Vagina (tissue), 2 donors: ENCODE measurements around the gene STAT5B. TPM values are rescaled to one million over a fixed set of nuclear protein-coding genes. Genes with fewer than 3 reads are reported as not detected.

Source experiments
- DNase-seq, 2 donors: peaks; one replicate each; pipeline ENCODE4 v3.0.0-alpha.2; 2017; ENCODE audit errors: extremely low spot score in 2 of 2
- H3K27ac ChIP-seq: fragments of 200-600 bp; sonication (generic); one replicate; pipeline ENCODE4 v1.5.1; 2019
- H3K27me3 ChIP-seq: fragments of 200-600 bp; sonication (generic); one replicate; pipeline ENCODE4 v1.5.1; 2019
- H3K36me3 ChIP-seq, 2 donors: fragments of 200-600 bp; sonication (generic); one replicate each; pipeline ENCODE4 v1.5.1; 2017 to 2019
- H3K4me1 ChIP-seq: fragments of 200-600 bp; sonication (generic); one replicate; pipeline ENCODE4 v1.5.1; 2019
- H3K4me3 ChIP-seq, 2 donors: fragments of 200-600 bp; sonication (generic); 1 replicate in 1 of 2; 2 replicates in 1 of 2; pipeline ENCODE4 v1.5.1; 2016 to 2019
- H3K9me3 ChIP-seq: fragments of 200-600 bp; sonication (generic); one replicate; pipeline ENCODE4 v1.5.1; 2019
- POLR2A ChIP-seq, 2 donors: fragments of 450-650 bp; IDR thresholded peaks; one replicate each; pipeline ENCODE4 v1.6.1; 2017; ENCODE audit warnings: antibody characterized with exemption in 2 of 2, mild to moderate bottlenecking in 2 of 2, moderate library complexity in 2 of 2
- POLR2AphosphoS5 ChIP-seq, 2 donors: sonication (generic); formaldehyde crosslinking; IDR thresholded peaks; one replicate each; pipeline ENCODE4 v1.9.0; 2017; ENCODE audit warnings: antibody characterized with exemption in 2 of 2, mild to moderate bottlenecking in 2 of 2, low read depth in 1 of 2; ENCODE audit not compliant: insufficient read depth in 1 of 2
- intact Hi-C: fragments of 100-400 bp; cut with DNase I; formaldehyde crosslinking; loops from one replicate; pipeline ENCODE4 v1.15.1; 2023
- total RNA-seq: library from RNA; depleted of rRNA; stranded (reverse); fragments of >200 nt; gene quantifications from one replicate; pipeline ENCODE4 v1.2.3, GENCODE V29; 2016
- TF ChIP-seq, protein P1 (sequence below), 3 experiments: fragments of 450-650 bp in 2 of 3; fragments of 200-600 bp in 1 of 3; sonication (generic) in 1 of 3; IDR thresholded peaks; one replicate each; pipeline ENCODE4 v1.5.1; 2017 to 2019; ENCODE audit warnings: antibody characterized with exemption in 3 of 3, mild to moderate bottlenecking in 2 of 3, moderate library complexity in 2 of 3

STAT5B gene
- total RNA-seq, 1 donor from 2014 or later = 74.6 TPM

DNA sequence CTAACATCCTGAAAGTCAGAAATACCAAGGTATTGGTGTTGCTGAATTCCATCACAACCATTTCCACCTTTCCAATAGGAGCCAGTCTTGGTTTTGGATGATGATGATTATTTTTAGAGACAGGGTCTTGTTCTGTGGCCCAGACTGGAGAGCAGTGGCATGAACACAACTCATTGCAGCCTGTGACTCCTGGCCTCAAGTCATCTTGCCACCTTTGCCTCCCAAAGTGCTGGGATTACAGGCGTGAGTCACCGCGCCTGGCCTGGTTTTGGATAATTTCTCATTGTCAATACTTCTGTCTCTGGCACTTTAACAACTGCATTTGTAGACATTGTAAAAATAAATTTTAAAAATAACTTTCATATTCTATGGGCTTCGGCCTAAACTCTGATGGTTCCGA lies 22.6 kb downstream of the STAT5B start:
- Histone ChIP-seq H3K27me3 (no peaks in the 10 kb centered on the region), H3K9me3 (no peaks in the 10 kb centered on the region), H3K27ac (no peak overlapping the region), H3K4me3 (no peak overlapping the region), H3K36me3 (no peaks in the 10 kb centered on the region), H3K4me1 (peaks cover 40% of the 10 kb centered on the region)
- no peak for DNase-seq
- no peak for TF ChIP-seq POLR2A (IDR thresholded peaks at IDR 0.05)
- no peak for TF ChIP-seq POLR2AphosphoS5 (IDR thresholded peaks at IDR 0.05; ENCODE audit: insufficient read depth in 1 of 2, low read depth in 1 of 2)
- TF ChIP-seq, protein P1, sequence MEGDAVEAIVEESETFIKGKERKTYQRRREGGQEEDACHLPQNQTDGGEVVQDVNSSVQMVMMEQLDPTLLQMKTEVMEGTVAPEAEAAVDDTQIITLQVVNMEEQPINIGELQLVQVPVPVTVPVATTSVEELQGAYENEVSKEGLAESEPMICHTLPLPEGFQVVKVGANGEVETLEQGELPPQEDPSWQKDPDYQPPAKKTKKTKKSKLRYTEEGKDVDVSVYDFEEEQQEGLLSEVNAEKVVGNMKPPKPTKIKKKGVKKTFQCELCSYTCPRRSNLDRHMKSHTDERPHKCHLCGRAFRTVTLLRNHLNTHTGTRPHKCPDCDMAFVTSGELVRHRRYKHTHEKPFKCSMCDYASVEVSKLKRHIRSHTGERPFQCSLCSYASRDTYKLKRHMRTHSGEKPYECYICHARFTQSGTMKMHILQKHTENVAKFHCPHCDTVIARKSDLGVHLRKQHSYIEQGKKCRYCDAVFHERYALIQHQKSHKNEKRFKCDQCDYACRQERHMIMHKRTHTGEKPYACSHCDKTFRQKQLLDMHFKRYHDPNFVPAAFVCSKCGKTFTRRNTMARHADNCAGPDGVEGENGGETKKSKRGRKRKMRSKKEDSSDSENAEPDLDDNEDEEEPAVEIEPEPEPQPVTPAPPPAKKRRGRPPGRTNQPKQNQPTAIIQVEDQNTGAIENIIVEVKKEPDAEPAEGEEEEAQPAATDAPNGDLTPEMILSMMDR (IDR thresholded peaks at IDR 0.05) = no peak
- intact Hi-C loops = no loop called here

DNA sequence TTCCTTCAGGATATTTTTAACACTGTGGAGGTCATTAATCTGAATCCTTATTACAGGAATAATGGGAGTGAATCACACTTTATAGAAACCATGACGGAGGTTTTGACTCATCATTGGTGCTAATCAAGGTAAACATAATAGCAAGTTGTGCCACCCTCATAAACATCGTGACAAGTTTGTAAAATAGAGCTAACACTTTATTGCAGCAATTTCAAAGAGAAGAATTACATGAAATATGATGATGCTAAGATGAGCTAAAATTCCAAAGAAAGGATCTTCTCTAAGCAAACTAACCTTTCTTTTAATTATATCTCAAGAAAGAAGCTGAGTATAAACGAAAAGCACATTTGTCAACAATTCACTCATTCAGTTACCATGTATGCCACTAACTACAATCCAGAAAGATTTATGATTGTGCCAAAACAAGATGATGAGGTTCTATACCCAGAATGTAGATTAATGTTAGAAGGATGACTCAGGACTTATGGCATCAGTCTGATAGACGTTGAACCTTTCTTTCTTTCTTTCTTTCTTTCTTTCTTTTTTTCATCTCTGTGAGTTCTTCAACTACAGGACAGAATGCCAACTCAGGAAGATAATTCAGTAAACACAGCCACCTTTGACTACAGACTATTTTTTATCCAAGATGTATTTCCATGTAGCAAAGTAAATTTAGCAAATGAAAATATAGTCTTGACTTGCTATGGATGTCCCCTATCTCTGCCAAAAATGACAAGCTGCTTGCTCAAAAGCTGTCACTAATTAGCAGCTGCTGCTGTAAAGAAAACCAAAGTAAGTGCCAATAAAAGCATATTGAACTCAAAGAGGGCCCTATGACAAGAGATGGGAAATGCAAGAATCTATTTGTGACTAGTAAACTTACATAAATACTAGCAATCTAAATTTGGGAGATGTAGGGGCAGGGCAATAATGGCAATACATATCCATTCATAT lies 23.3 kb downstream of the STAT5B start:
- Histone ChIP-seq H3K4me3 (no peak overlapping the region), H3K36me3 (no peaks in the 10 kb centered on the region), H3K4me1 (peaks cover 47% of the 10 kb centered on the region), H3K27ac (no peak overlapping the region), H3K9me3 (no peaks in the 10 kb centered on the region), H3K27me3 (no peaks in the 10 kb centered on the region)
- no peak for DNase-seq
- no peak for TF ChIP-seq POLR2A (IDR thresholded peaks at IDR 0.05)
- peak in 1 of 2 donors; percentile 38 for TF ChIP-seq POLR2AphosphoS5 (IDR thresholded peaks at IDR 0.05; ENCODE audit: insufficient read depth in 1 of 2, low read depth in 1 of 2)
- intact Hi-C loops = no loop called here

DNA sequence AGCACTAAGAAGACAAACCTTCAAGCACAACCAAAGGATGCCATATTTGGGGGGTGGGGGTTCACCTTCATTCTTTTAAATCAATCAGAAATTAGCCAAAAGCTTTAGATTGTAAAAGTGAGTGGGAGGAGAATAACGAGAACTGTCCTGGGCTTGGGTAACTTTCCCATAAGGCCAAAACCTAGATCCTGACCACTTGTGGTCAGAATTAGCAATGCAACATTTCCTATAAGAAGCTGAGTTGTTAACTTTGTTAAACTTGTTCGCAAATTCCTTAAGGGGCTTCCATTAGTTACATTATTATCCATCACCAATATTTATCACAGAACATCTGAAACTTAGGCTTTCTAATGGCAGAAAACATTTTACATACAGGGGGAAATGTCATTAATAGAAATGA lies 25.1 kb downstream of the STAT5B start:
- no peak for DNase-seq
- H3K4me1 ChIP-seq = peaks cover 62% of the 10 kb centered on the region
- no peak overlapping the region for H3K27ac ChIP-seq
- TF ChIP-seq POLR2AphosphoS5 (IDR thresholded peaks at IDR 0.05; ENCODE audit: insufficient read depth in 1 of 2, low read depth in 1 of 2) = no peak
- TF ChIP-seq, protein P1 (IDR thresholded peaks at IDR 0.05) = no peak
- no peak for TF ChIP-seq POLR2A (IDR thresholded peaks at IDR 0.05)
- H3K27me3 ChIP-seq = no peaks in the 10 kb centered on the region
- no peaks in the 10 kb centered on the region for H3K9me3 ChIP-seq
- intact Hi-C loops = no loop called here
- H3K36me3 ChIP-seq = no peaks in the 10 kb centered on the region
- H3K4me3 ChIP-seq = no peak overlapping the region

GRCh38 chr17:42249681-42250446 lies 26.3 kb downstream of the STAT5B start:
- no peak for DNase-seq
- TF ChIP-seq, protein P1 (IDR thresholded peaks at IDR 0.05) = no peak
- TF ChIP-seq POLR2AphosphoS5 (IDR thresholded peaks at IDR 0.05; ENCODE audit: insufficient read depth in 1 of 2, low read depth in 1 of 2) (no peak), POLR2A (IDR thresholded peaks at IDR 0.05) (no peak)
- Histone ChIP-seq H3K27me3 (no peaks in the 10 kb centered on the region), H3K36me3 (no peaks in the 10 kb centered on the region), H3K4me1 (peaks cover 62% of the 10 kb centered on the region), H3K4me3 (no peak overlapping the region), H3K9me3 (no peaks in the 10 kb centered on the region), H3K27ac (peak overlapping the region; percentile 88)
- intact Hi-C loops = no loop called here

- H3K4me1 ChIP-seq = peaks cover 61% of the 10 kb centered on the region
Observed at GRCh38 chr17:42248351-42249179, 27.6 kb downstream of the STAT5B start.

More at GRCh38 chr17:42248351-42249179, 27.6 kb downstream of the STAT5B start:
- Histone ChIP-seq H3K36me3 (no peaks in the 10 kb centered on the region), H3K9me3 (no peaks in the 10 kb centered on the region), H3K27ac (peak overlapping the region; percentile 88), H3K4me3 (peak overlapping the region; percentile 9 to 21), H3K27me3 (no peaks in the 10 kb centered on the region)
- DNase-seq = peak in 1 of 2 donors; percentile 93
- peak in 1 of 2 donors; percentile 88 for TF ChIP-seq POLR2AphosphoS5 (IDR thresholded peaks at IDR 0.05; ENCODE audit: insufficient read depth in 1 of 2, low read depth in 1 of 2)
- TF ChIP-seq POLR2A (IDR thresholded peaks at IDR 0.05) = no peak
- TF ChIP-seq, protein P1 (IDR thresholded peaks at IDR 0.05) = no peak
- intact Hi-C loops = no loop called here
